Femur (tissue), 1 donor: ENCODE results near the gene CRAMP1.
A peak's percentile ranks its signal among the peaks of the same experiment; 100 is the strongest.
"Not testable (repeated sequence)": the region's sequence is repeated elsewhere in the genome, so short reads cannot be mapped to it uniquely, and the experiment has no call there.

Source experiments
- DNase-seq: peaks from one replicate; pipeline ENCODE4 v3.0.0-alpha.2; 2017

Gene CRAMP1

GRCh38 chr16:1718236-1718635 lies 106.1 kb downstream of the CRAMP1 start:
- DNase-seq, result not testable (repeated sequence)

- not testable (repeated sequence) for DNase-seq
Observed at GRCh38 chr16:1719559-1720229, 107.5 kb downstream of the CRAMP1 start.

GRCh38 chr16:1721372-1721771 lies 109.2 kb downstream of the CRAMP1 start:
- no peak for DNase-seq

GRCh38 chr16:1723450-1724147 lies 111.4 kb downstream of the CRAMP1 start:
- DNase-seq, result peak; percentile 42

GRCh38 chr16:1724491-1724890 lies 112.3 kb downstream of the CRAMP1 start:
- DNase-seq, result no peak

- DNase-seq, result no peak
Observed at GRCh38 chr16:1726661-1727502, 114.7 kb downstream of the CRAMP1 start.
